Measurements from ENCODE around the gene MTCL1.

MTCL1 gene

GRCh38 chr18:8816816-8817215 is 111.5 kb downstream of the MTCL1 start:
- DNase-seq = no peak

GRCh38 chr18:8818982-8819381 is 113.6 kb downstream of the MTCL1 start:
- no peak for DNase-seq

- DNase-seq = no peak
Observed at GRCh38 chr18:8820396-8821082, 115.2 kb downstream of the MTCL1 start.

- DNase-seq = no peak
Observed at GRCh38 chr18:8821083-8821465, 115.7 kb downstream of the MTCL1 start.

GRCh38 chr18:8821531-8821930 is 116.2 kb downstream of the MTCL1 start:
- DNase-seq = no peak

GRCh38 chr18:8822643-8823042 is 117.3 kb downstream of the MTCL1 start:
- no peak for DNase-seq

GRCh38 chr18:8823530-8823929 is 118.2 kb downstream of the MTCL1 start:
- no peak for DNase-seq

- no peak for DNase-seq
Observed at GRCh38 chr18:8824846-8825245, 119.5 kb downstream of the MTCL1 start.

GRCh38 chr18:8825273-8825672 is 119.9 kb downstream of the MTCL1 start:
- DNase-seq = no peak

GRCh38 chr18:8825729-8826375 is 120.5 kb downstream of the MTCL1 start:
- DNase-seq = no peak

- no peak for DNase-seq
Observed at GRCh38 chr18:8826514-8826913, 121.2 kb downstream of the MTCL1 start.

GRCh38 chr18:8826971-8827370 is 121.6 kb downstream of the MTCL1 start:
- no peak for DNase-seq

GRCh38 chr18:8828300-8828699 is 122.9 kb downstream of the MTCL1 start:
- no peak for DNase-seq

- no peak for DNase-seq
Observed at GRCh38 chr18:8828798-8829197, 123.4 kb downstream of the MTCL1 start.

- DNase-seq = no peak
Observed at GRCh38 chr18:8830067-8831060, 125.0 kb downstream of the MTCL1 start.

GRCh38 chr18:8831112-8831511 is 125.8 kb downstream of the MTCL1 start:
- DNase-seq = no peak

- no peak for DNase-seq
Observed at GRCh38 chr18:8831531-8831930, 126.2 kb downstream of the MTCL1 start.

GRCh38 chr18:8833480-8833879 is 128.1 kb downstream of the MTCL1 start:
- DNase-seq = no peak

GRCh38 chr18:8834881-8835280 is 129.5 kb downstream of the MTCL1 start:
- DNase-seq = no peak

- DNase-seq = no peak
Observed at GRCh38 chr18:8835521-8835953, 130.2 kb downstream of the MTCL1 start.

- no peak for DNase-seq
Observed at GRCh38 chr18:8839281-8839680, 133.9 kb downstream of the MTCL1 start.

- no peak for DNase-seq
Observed at GRCh38 chr18:8841781-8842485, 136.6 kb downstream of the MTCL1 start.

- DNase-seq = no peak
Observed at GRCh38 chr18:8842506-8842905, 137.2 kb downstream of the MTCL1 start.

All from CD4-positive, alpha-beta T cell treated with Interleukin-4 for 1 hour (primary cell).